GM19035 (cell line): ENCODE results near the gene LRRC40.
"Not testable (repeated sequence)": the region's sequence is repeated elsewhere in the genome, so short reads cannot be mapped to it uniquely, and the experiment has no call there.

Experiments
- ATAC-seq: cut with Tn5 transposase; IDR thresholded peaks from one replicate; pipeline ENCODE4 v1.9.1; 2021; ENCODE audit not compliant: unreplicated experiment

Gene LRRC40

GRCh38 chr1:70204139-70204538 lies 1.2 kb downstream of the LRRC40 start:
- ATAC-seq: no peak

GRCh38 chr1:70202173-70202758 lies 3.1 kb downstream of the LRRC40 start:
- no peak for ATAC-seq

- ATAC-seq: no peak
These were observed 5.3 kb downstream of the LRRC40 start for GRCh38 chr1:70200065-70200464.

GRCh38 chr1:70196333-70196732 lies 9.0 kb downstream of the LRRC40 start:
- ATAC-seq: no peak

- no peak for ATAC-seq
These were observed 10.0 kb downstream of the LRRC40 start for GRCh38 chr1:70195342-70195741.

- ATAC-seq: no peak
These were observed 10.8 kb downstream of the LRRC40 start for GRCh38 chr1:70194601-70195000.

GRCh38 chr1:70192446-70192845 lies 12.9 kb downstream of the LRRC40 start:
- not testable (repeated sequence) for ATAC-seq

- ATAC-seq: no peak
These were observed 15.2 kb downstream of the LRRC40 start for GRCh38 chr1:70190180-70190579.

- ATAC-seq: no peak
These were observed 16.9 kb downstream of the LRRC40 start for GRCh38 chr1:70188522-70188921.

- ATAC-seq: not testable (repeated sequence)
These were observed 20.2 kb downstream of the LRRC40 start for GRCh38 chr1:70185181-70185580.

GRCh38 chr1:70171512-70171911 lies 33.9 kb downstream of the LRRC40 start:
- ATAC-seq: no peak

GRCh38 chr1:70169018-70169839 lies 36.1 kb downstream of the LRRC40 start:
- ATAC-seq: no peak

- no peak for ATAC-seq
These were observed 37.1 kb downstream of the LRRC40 start for GRCh38 chr1:70168283-70168682.

- ATAC-seq: no peak
These were observed 41.0 kb downstream of the LRRC40 start for GRCh38 chr1:70164350-70164749.

- no peak for ATAC-seq
These were observed 48.8 kb downstream of the LRRC40 start for GRCh38 chr1:70156529-70157120.

- ATAC-seq: no peak
These were observed 51.6 kb downstream of the LRRC40 start for GRCh38 chr1:70153739-70154138.

GRCh38 chr1:70150444-70150843 lies 54.9 kb downstream of the LRRC40 start:
- no peak for ATAC-seq

- no peak for ATAC-seq
These were observed 58.9 kb downstream of the LRRC40 start for GRCh38 chr1:70146488-70146887.

GRCh38 chr1:70143048-70143659 lies 62.2 kb downstream of the LRRC40 start:
- no peak for ATAC-seq

GRCh38 chr1:70142075-70142474 lies 63.3 kb downstream of the LRRC40 start:
- no peak for ATAC-seq

GRCh38 chr1:70140894-70141293 lies 64.5 kb downstream of the LRRC40 start:
- no peak for ATAC-seq

GRCh38 chr1:70140343-70140742 lies 65.0 kb downstream of the LRRC40 start:
- no peak for ATAC-seq
